GM21619 (cell line): ENCODE data around the gene GEMIN8.

Source experiments
- ATAC-seq: cut with Tn5 transposase; IDR thresholded peaks from one replicate; pipeline ENCODE4 v1.9.1; 2021; ENCODE audit not compliant: unreplicated experiment

GEMIN8 gene

GRCh38 chrX:14015941-14016340 is 13.8 kb downstream of the GEMIN8 start:
- no peak for ATAC-seq

GRCh38 chrX:14015294-14015693 is 14.4 kb downstream of the GEMIN8 start:
- no peak for ATAC-seq

- ATAC-seq, result no peak
Observed at GRCh38 chrX:14014526-14014925, 15.2 kb downstream of the GEMIN8 start.

DNA sequence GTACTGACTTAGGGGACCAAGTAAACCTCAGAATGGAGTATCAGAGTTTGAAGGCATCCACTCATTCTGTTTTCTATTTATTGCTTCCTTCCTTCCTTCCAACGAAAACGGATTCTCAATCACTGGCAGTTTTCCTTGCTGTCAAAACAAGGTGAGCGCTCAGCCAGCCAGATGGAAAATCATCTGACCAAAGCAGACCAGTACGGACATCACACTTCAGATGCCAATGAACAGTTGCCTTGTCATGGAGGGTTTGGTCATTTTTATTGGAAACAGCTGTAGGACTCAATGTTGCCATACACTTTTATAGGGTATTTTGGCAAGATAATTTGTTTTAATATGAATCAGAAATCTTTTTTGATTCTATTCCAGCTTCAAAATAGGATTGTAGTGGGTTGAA is 16.6 kb downstream of the GEMIN8 start:
- no peak for ATAC-seq

DNA sequence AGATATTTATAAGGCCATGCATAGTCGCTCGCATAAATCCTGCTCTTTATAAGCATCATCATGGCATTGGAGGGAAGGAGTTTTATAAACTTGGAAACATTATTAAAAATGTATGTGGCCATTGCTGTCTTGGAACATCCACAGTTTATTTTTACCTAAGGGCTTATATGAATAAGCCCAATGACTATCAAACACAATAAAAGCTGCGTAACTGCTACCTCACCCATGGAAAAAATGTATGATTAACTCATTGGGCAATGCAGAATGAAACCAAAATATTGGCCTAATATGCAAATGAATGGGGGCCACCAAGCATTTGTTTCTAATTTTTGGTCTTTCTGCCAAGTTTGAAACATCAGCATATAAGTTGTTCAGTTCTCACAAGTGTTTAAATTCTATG is 19.1 kb downstream of the GEMIN8 start:
- ATAC-seq, result no peak

- no peak for ATAC-seq
Observed at GRCh38 chrX:14006540-14006939, 23.2 kb downstream of the GEMIN8 start.

DNA sequence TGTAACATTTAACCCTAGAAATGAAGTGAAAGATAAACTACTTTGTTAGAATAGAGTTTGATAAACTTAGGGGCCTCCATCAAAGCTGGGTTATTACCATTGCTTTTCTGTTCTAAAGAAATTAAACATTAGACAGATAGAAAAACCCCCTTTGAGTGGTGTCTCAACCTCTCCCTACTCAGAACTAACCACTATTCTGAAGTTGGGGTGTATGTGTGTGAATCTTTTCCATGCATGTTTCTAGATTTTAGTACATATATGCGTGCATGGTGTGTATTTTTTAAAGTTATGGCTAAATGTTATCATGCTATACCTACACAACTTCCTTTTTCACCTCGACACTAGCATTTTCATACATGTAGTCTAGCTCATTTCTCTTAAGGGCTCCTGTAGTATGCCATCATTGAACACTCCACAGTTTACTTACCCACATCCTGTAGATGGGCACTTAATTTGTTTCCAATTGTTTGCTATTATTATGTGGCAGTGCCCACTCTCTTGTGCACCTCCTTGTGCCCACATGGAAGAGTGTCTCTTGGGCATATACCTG is 25.7 kb downstream of the GEMIN8 start:
- no peak for ATAC-seq

DNA sequence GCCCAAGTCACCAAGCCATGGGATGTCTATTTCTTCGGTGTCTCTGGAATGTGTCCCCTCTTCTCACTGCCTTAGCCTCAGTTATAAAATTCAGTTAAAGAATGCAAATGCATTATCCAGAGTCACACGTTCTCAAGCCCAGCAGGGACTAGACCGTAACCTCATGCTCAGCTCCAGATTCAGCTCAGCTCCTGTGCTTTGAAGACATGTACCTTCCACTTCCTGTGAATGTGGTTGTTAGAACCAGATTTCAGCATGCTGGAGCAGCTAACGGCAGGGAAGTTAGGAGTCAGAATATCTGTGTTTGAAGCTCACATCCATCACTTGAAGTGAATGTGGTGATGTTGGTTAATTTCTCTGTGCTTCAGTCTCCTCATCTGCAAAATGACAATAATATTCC is 26.7 kb downstream of the GEMIN8 start:
- no peak for ATAC-seq

DNA sequence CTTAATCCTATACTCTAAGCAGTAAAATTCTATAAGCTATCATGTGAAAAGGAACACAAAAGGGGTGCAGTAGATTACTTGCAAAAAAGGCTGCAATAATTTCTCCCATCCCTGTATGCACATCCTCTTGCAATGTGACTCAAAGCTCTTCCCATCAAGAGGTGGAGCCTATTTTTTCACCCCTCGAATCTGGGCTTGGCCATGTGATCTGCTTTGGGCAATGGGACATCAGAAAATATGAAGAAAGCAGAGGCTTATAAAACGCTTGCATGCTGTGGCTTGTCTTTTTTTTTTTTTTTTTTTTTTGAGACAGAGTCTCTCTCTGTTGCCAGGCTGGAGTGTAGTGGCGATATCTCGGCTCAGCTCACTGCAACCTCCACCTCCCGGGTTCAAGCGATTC is 33.0 kb downstream of the GEMIN8 start:
- ATAC-seq, result no peak

- no peak for ATAC-seq
Observed at GRCh38 chrX:13994536-13995080, 35.1 kb downstream of the GEMIN8 start.

DNA sequence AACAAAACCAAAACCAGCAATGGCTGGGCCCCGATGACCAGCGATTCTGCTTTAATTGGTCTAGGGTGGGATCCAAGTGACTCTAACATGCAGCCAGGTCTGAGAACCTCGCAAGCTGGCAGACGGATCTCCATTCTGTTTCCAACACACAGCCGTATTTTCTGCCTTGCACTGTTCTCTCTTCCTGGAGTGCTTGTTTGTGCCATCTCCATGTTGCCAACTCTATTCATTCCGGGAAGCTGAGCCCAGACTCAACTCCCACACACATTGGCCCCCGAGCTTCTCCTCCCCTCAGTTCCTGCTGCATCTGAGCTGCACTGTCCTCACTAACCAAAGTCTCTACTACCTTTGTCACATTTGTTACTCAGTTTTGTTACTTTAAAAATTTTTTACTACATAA is 35.6 kb downstream of the GEMIN8 start:
- no peak for ATAC-seq

- ATAC-seq, result no peak
Observed at GRCh38 chrX:13990126-13990800, 39.4 kb downstream of the GEMIN8 start.

- peak; percentile 57 for ATAC-seq
Observed at GRCh38 chrX:13985697-13986435, 43.8 kb downstream of the GEMIN8 start.

- ATAC-seq, result no peak
Observed at GRCh38 chrX:13983734-13984133, 46.0 kb downstream of the GEMIN8 start.

DNA sequence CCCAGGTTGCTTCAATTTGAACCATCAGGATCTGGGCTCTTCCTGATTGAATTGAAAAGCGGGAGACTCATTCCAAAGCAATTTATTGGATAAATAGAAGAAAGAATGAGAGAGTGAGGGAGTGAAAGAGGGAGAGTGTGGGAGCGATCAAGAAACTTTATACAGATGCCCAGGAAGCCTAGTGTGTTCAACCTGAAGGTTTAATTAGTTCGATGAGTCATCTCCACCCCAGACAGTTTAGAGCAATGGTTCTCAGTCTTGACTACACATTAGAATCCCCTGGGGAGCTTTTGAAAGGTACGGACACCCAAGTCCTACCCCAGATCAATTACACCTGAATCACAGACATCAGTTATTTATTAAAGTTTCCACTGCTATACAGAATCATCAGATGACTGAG is 61.5 kb downstream of the GEMIN8 start:
- no peak for ATAC-seq

DNA sequence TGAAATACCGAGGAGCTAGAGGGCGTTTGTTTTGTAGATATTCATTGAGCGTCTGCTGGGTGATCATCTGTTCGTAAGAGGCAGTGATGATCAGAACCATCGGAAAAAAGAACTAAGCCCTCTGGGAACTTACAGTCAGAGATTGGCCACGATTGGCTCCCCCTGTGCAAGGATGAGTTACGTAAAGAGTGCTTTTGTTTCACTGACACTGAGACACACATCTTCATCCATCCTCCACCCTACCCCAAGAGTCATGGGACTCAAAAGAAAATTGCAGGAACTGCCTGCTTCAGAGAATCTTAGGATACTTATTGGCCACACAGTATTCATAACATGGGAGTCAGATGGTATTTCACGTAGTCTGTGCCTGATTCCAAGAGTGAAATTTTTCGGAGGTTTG is 62.1 kb downstream of the GEMIN8 start:
- no peak for ATAC-seq

- ATAC-seq, result no peak
Observed at GRCh38 chrX:13966793-13967125, 62.9 kb downstream of the GEMIN8 start.

GRCh38 chrX:13966071-13966792 is 63.5 kb downstream of the GEMIN8 start:
- ATAC-seq, result no peak

GRCh38 chrX:13965531-13965930 is 64.2 kb downstream of the GEMIN8 start:
- ATAC-seq, result no peak

DNA sequence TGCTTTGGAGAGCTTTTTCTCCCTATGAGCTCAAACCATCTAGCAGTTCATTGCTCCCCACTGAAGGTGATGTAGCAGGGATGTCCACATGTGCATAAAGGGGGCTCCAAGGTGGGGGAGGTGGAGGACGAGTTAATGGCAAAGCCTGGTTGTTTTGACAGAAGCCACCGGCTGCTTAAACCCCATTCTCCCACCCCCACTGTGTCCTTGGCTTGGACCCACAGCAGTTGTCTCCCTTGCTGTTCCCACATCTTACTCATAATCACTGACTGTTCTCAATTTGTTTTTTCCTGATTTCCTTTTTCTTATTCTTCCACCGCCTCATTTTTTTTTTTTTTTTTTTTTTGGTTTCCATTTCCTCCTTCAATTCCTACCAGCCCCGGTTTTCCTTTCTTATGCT is 72.7 kb downstream of the GEMIN8 start:
- ATAC-seq, result no peak
